Measurements from ENCODE around the gene FBXO9.

FBXO9 gene

GRCh38 chr6:53113742-53114141 lies 48.5 kb downstream of the FBXO9 start:
- no peak for TF ChIP-seq CTCF (IDR thresholded peaks at IDR 0.05)

- no peak for TF ChIP-seq CTCF (IDR thresholded peaks at IDR 0.05)
These were observed 49.9 kb downstream of the FBXO9 start for GRCh38 chr6:53115113-53115512.

- TF ChIP-seq CTCF (IDR thresholded peaks at IDR 0.05), result no peak
These were observed 50.5 kb downstream of the FBXO9 start for GRCh38 chr6:53115741-53116140.

GRCh38 chr6:53119349-53119748 lies 54.1 kb downstream of the FBXO9 start:
- TF ChIP-seq CTCF (IDR thresholded peaks at IDR 0.05), result no peak

GRCh38 chr6:53119772-53120409 lies 54.7 kb downstream of the FBXO9 start:
- TF ChIP-seq CTCF (IDR thresholded peaks at IDR 0.05), result no peak

- TF ChIP-seq CTCF (IDR thresholded peaks at IDR 0.05), result no peak
These were observed 59.1 kb downstream of the FBXO9 start for GRCh38 chr6:53124131-53124800.

- TF ChIP-seq CTCF (IDR thresholded peaks at IDR 0.05), result no peak
These were observed 60.1 kb downstream of the FBXO9 start for GRCh38 chr6:53125276-53125675.
